T-cell (primary cell): ENCODE data around the gene PPM1A. TPM values are rescaled to one million over a fixed set of nuclear protein-coding genes. Genes with fewer than 3 reads are reported as not detected.
A peak's percentile ranks its signal among the peaks of the same experiment; 100 is the strongest.

Source experiments
- ATAC-seq, 4 experiments: fragments of 200-7000 bp in 3 of 4; fragments of 150-1000 bp in 1 of 4; cut with Tn5 transposase; replicated peaks in 1 of 4; 1 replicate in 3 of 4; 2 replicates in 1 of 4; pipeline ENCODE4 v1.10.0; 2021; ENCODE audit warnings: moderate library complexity in 3 of 4, mild to moderate bottlenecking in 2 of 4, moderate number of reproducible peaks in 1 of 4
- CTCF ChIA-PET, 2 donors: fragments of 300-600 bp; sonication (Branson Sonifier 250); formaldehyde crosslinking; loops; one replicate each; lab custom pipeline; 2022; ENCODE audit warnings: antibody characterized with exemption in 2 of 2; lab: Charles Lee
- POLR2A ChIA-PET, 2 donors: fragments of 300-600 bp; sonication (Branson Sonifier 250); formaldehyde crosslinking; loops; one replicate each; lab custom pipeline; 2022; ENCODE audit warnings: antibody characterized with exemption in 2 of 2; lab: Charles Lee
- DNase-seq, 35 experiments: peaks; one replicate each; pipeline versions ENCODE4 v3.0.0 to v3.0.0-alpha.2; 2013 to 2023
- H3K27ac ChIP-seq: one replicate; pipeline ENCODE4 v1.5.1; 2013; ENCODE audit warnings: low read length
- H3K27me3 ChIP-seq, 2 experiments: replicated peaks in 1 of 2; 1 replicate in 1 of 2; 2 replicates in 1 of 2; pipeline versions ENCODE4 v1.6.1 to v1.7.0; 2013; ENCODE audit warnings: low read length in 1 of 2, mixed read lengths in 1 of 2; ENCODE audit not compliant: control insufficient read depth in 2 of 2, insufficient read depth in 2 of 2; ENCODE audit errors: extremely low read depth in 1 of 2
- H3K36me3 ChIP-seq, 2 donors: 1 replicate in 1 of 2; 2 replicates in 1 of 2; pipeline versions ENCODE4 v1.6.1 to v1.7.0; 2013; ENCODE audit warnings: low read length in 1 of 2; ENCODE audit not compliant: control insufficient read depth in 2 of 2, insufficient read depth in 1 of 2; ENCODE audit errors: extremely low read depth in 1 of 2
- H3K4me1 ChIP-seq, 2 experiments: 1 replicate in 1 of 2; 2 replicates in 1 of 2; pipeline versions ENCODE4 v1.6.1 to v1.7.0; 2013; ENCODE audit warnings: low read length in 2 of 2, mixed read lengths in 1 of 2; ENCODE audit not compliant: insufficient read depth in 2 of 2, control insufficient read depth in 1 of 2; ENCODE audit errors: extremely low read depth in 1 of 2
- H3K4me3 ChIP-seq, 2 donors: 1 replicate in 1 of 2; 2 replicates in 1 of 2; pipeline versions ENCODE4 v1.5.1 to v1.7.0; 2013; ENCODE audit warnings: mild to moderate bottlenecking in 2 of 2, low read length in 1 of 2, moderate library complexity in 1 of 2; ENCODE audit not compliant: control insufficient read depth in 1 of 2; ENCODE audit errors: extremely low read depth in 1 of 2
- H3K9me3 ChIP-seq: 2 replicates; pipeline ENCODE4 v1.7.0; 2013
- H3K27ac Mint-ChIP-seq, 2 donors: one replicate each; pipeline ENCODE4 v1.8.0; 2020 to 2021; ENCODE audit warnings: mild to moderate bottlenecking in 2 of 2, mixed read lengths in 2 of 2
- H3K27me3 Mint-ChIP-seq, 2 donors: one replicate each; pipeline ENCODE4 v1.8.0; 2021 to 2022; ENCODE audit warnings: mixed read lengths in 2 of 2
- H3K36me3 Mint-ChIP-seq: one replicate; pipeline ENCODE4 v1.8.0; 2021; ENCODE audit warnings: mixed read lengths
- H3K4me1 Mint-ChIP-seq, 3 donors: one replicate each; pipeline ENCODE4 v1.8.0; 2020 to 2022; ENCODE audit warnings: mixed read lengths in 3 of 3, mild to moderate bottlenecking in 1 of 3
- H3K4me3 Mint-ChIP-seq, 3 donors: one replicate each; pipeline ENCODE4 v1.8.0; 2020 to 2022; ENCODE audit warnings: mild to moderate bottlenecking in 3 of 3, mixed read lengths in 3 of 3, moderate library complexity in 3 of 3
- H3K9me3 Mint-ChIP-seq, 3 donors: one replicate each; pipeline ENCODE4 v1.8.0; 2020 to 2022; ENCODE audit warnings: mixed read lengths in 3 of 3
- WGBS: methylation state at CpG from one replicate; pipeline ENCODE4 v1.1.5; 2013; ENCODE audit warnings: missing lambda C conversion rate; ENCODE audit not compliant: insufficient coverage; 5-methylcytosine and 5-hydroxymethylcytosine counted together
- total RNA-seq, 35 experiments: library from RNA in 6 of 35; stranded (reverse) in 6 of 35; fragments of 120-200 nt in 1 of 35; gene quantifications; one replicate each; pipeline versions ENCODE4 v1.2.1 to v1.2.4 and lab custom pipeline; 2013 to 2026

PPM1A gene
- total RNA-seq, 5 donors from 2014 or later (not counting 1 experiment from before 2014, with no cell fraction given), result 42.8 to 71.6 (median 46.1) TPM

GRCh38 chr14:60266021-60266937, 17.3 kb downstream of the PPM1A start:
- POLR2A ChIA-PET, result interaction anchor here (0.5 to 1.1 kb wide), 6 partner anchors 10 to 290 kb away, joined by 3 to 6 read pairs (median 4); partner anchors contain the start of gene PPM1A (in 1 of the 2)
- no peaks in the 10 kb centered on the region for H3K27me3 ChIP-seq
- H3K4me3 ChIP-seq, result no peak overlapping the region
- Mint-ChIP-seq H3K9me3 (peaks cover 0 to 7% (median 3%) of the 10 kb centered on the region in 3 donors), H3K36me3 (peaks cover 30% of the 10 kb centered on the region), H3K4me1 (peaks cover 38 to 50% (median 48%) of the 10 kb centered on the region in 3 donors), H3K27ac (no peak overlapping the region), H3K4me3 (no peak overlapping the region), H3K27me3 (no peaks in the 10 kb centered on the region)
- no peak overlapping the region for H3K27ac ChIP-seq
- WGBS, result no CpG with 5 or more reads among the region's 1 CpG
- H3K36me3 ChIP-seq, result no peaks in the 10 kb centered on the region
- H3K9me3 ChIP-seq, result peaks cover 4% of the 10 kb centered on the region
- CTCF ChIA-PET, result interaction anchor here (0.5 to 3.0 kb wide), 24 partner anchors 9 to 1098 kb away, joined by 3 to 18 read pairs (median 4); partner anchors contain the start of genes PPM1A (in 1 of the 2), SLC38A6 (in 1 of the 2) and TRMT5 (in 1 of the 2)
- H3K4me1 ChIP-seq, result peaks cover 0 to 3% of the 10 kb centered on the region in 2 experiments
- DNase-seq, result peak in 13 of 35 experiments; percentile 8 to 53 (median 19)
- peak; percentile 60 to 71 (median 63) for ATAC-seq

- no CpG with 5 or more reads among the region's 2 CpGs for WGBS
- no peak for ATAC-seq
- Mint-ChIP-seq H3K27ac (no peak overlapping the region), H3K4me1 (peaks cover 64 to 78% (median 66%) of the 10 kb centered on the region in 3 donors), H3K27me3 (no peaks in the 10 kb centered on the region), H3K36me3 (peaks cover 23% of the 10 kb centered on the region), H3K4me3 (no peak overlapping the region), H3K9me3 (no peaks in the 10 kb centered on the region)
- DNase-seq, result no peak
- H3K4me1 ChIP-seq, result peaks cover 13% of the 10 kb centered on the region in 2 experiments
- H3K27ac ChIP-seq, result no peak overlapping the region
- H3K27me3 ChIP-seq, result no peaks in the 10 kb centered on the region
- ChIA-PET CTCF (no interaction called here), POLR2A (interaction anchor here in 1 of 2 donors (1.2 kb wide), 1 partner anchor 29 kb away, joined by 4 read pairs; no protein-coding TSS in a partner anchor)
- H3K9me3 ChIP-seq, result no peaks in the 10 kb centered on the region
- H3K36me3 ChIP-seq, result no peaks in the 10 kb centered on the region
- no peak overlapping the region for H3K4me3 ChIP-seq
Measured at GRCh38 chr14:60272177-60272576, 23.2 kb downstream of the PPM1A start.

- Histone ChIP-seq H3K27me3 (no peaks in the 10 kb centered on the region), H3K4me1 (peaks cover 13% of the 10 kb centered on the region in 2 experiments), H3K36me3 (no peaks in the 10 kb centered on the region), H3K4me3 (no peak overlapping the region), H3K27ac (no peak overlapping the region), H3K9me3 (no peaks in the 10 kb centered on the region)
- no peaks in the 10 kb centered on the region for H3K9me3 Mint-ChIP-seq
- H3K4me3 Mint-ChIP-seq, result peak overlapping the region in 1 of 3 donors; percentile 27
- H3K27ac Mint-ChIP-seq, result no peak overlapping the region
- H3K27me3 Mint-ChIP-seq, result no peaks in the 10 kb centered on the region
- WGBS, result 96% methylated on average over 2 of the region's 2 CpGs
- H3K36me3 Mint-ChIP-seq, result peaks cover 23% of the 10 kb centered on the region
- CTCF ChIA-PET, result no interaction called here
- DNase-seq (no peak), ATAC-seq (no peak)
- H3K4me1 Mint-ChIP-seq, result peaks cover 72 to 74% (median 74%) of the 10 kb centered on the region in 3 donors
- POLR2A ChIA-PET, result interaction anchor here in 1 of 2 donors (0.6 kb wide), 1 partner anchor 25 kb away, joined by 7 read pairs; the partner anchor contains the start of gene PPM1A
Measured at GRCh38 chr14:60273956-60274355, 24.9 kb downstream of the PPM1A start.

- DNase-seq, result no peak
- peaks cover 13% of the 10 kb centered on the region in 2 experiments for H3K4me1 ChIP-seq
- peaks cover 20% of the 10 kb centered on the region for H3K36me3 Mint-ChIP-seq
- H3K27ac Mint-ChIP-seq, result no peak overlapping the region
- ChIA-PET POLR2A (interaction anchor here (0.6 to 1.0 kb wide), 5 partner anchors 21 to 62 kb away, joined by 3 to 7 read pairs (median 3); partner anchors contain the start of gene PPM1A (in 2 of the 2)), CTCF (interaction anchor here in 1 of 2 donors (0.7 to 2.1 kb wide), 3 partner anchors 8 to 314 kb away, joined by 3 to 7 read pairs (median 3); no protein-coding TSS in a partner anchor)
- no peaks in the 10 kb centered on the region for H3K27me3 Mint-ChIP-seq
- H3K9me3 ChIP-seq, result no peaks in the 10 kb centered on the region
- ATAC-seq, result no peak
- peaks cover 69 to 72% (median 71%) of the 10 kb centered on the region in 3 donors for H3K4me1 Mint-ChIP-seq
- H3K4me3 Mint-ChIP-seq, result no peak overlapping the region
- H3K36me3 ChIP-seq, result no peaks in the 10 kb centered on the region
- no peaks in the 10 kb centered on the region for H3K9me3 Mint-ChIP-seq
- H3K27ac ChIP-seq, result no peak overlapping the region
- H3K4me3 ChIP-seq, result no peak overlapping the region
- H3K27me3 ChIP-seq, result no peaks in the 10 kb centered on the region
Measured at GRCh38 chr14:60274448-60274847, 25.4 kb downstream of the PPM1A start.

- POLR2A ChIA-PET, result interaction anchor here in 1 of 2 donors (0.6 kb wide), 1 partner anchor 15 kb away, joined by 4 read pairs; no protein-coding TSS in a partner anchor
Measured at GRCh38 chr14:60275932-60276331, 26.9 kb downstream of the PPM1A start.

GRCh38 chr14:60276347-60276746, 27.3 kb downstream of the PPM1A start:
- Histone ChIP-seq H3K36me3 (no peaks in the 10 kb centered on the region), H3K4me3 (no peak overlapping the region), H3K27me3 (no peaks in the 10 kb centered on the region), H3K4me1 (peaks cover 9 to 13% of the 10 kb centered on the region in 2 experiments), H3K27ac (no peak overlapping the region), H3K9me3 (no peaks in the 10 kb centered on the region)
- no peaks in the 10 kb centered on the region for H3K9me3 Mint-ChIP-seq
- no peaks in the 10 kb centered on the region for H3K27me3 Mint-ChIP-seq
- no peak overlapping the region for H3K27ac Mint-ChIP-seq
- peaks cover 11% of the 10 kb centered on the region for H3K36me3 Mint-ChIP-seq
- H3K4me1 Mint-ChIP-seq, result peaks cover 69 to 73% (median 72%) of the 10 kb centered on the region in 3 donors
- DNase-seq, result no peak
- no peak overlapping the region for H3K4me3 Mint-ChIP-seq
- no peak for ATAC-seq
- no CpG with 5 or more reads among the region's 2 CpGs for WGBS
- CTCF ChIA-PET, result interaction anchor here (0.7 to 2.1 kb wide), 4 partner anchors 10 to 1265 kb away, joined by 3 to 7 read pairs (median 5); partner anchors contain the start of gene PPM1A (in 1 of the 2)
- POLR2A ChIA-PET, result interaction anchor here in 1 of 2 donors (0.6 kb wide), 1 partner anchor 15 kb away, joined by 4 read pairs; no protein-coding TSS in a partner anchor

More at GRCh38 chr14:60275932-60276331, 26.9 kb downstream of the PPM1A start:
- no peak overlapping the region for H3K27ac ChIP-seq
- DNase-seq (no peak), ATAC-seq (no peak)
- H3K4me1 ChIP-seq, result peaks cover 12 to 13% of the 10 kb centered on the region in 2 experiments
- Mint-ChIP-seq H3K27me3 (no peaks in the 10 kb centered on the region), H3K4me1 (peaks cover 72 to 74% (median 72%) of the 10 kb centered on the region in 3 donors), H3K9me3 (no peaks in the 10 kb centered on the region), H3K4me3 (no peak overlapping the region), H3K27ac (no peak overlapping the region), H3K36me3 (peaks cover 14% of the 10 kb centered on the region)
- H3K4me3 ChIP-seq, result no peak overlapping the region
- no peaks in the 10 kb centered on the region for H3K9me3 ChIP-seq
- no peaks in the 10 kb centered on the region for H3K36me3 ChIP-seq
- H3K27me3 ChIP-seq, result no peaks in the 10 kb centered on the region
- 100% methylated on average over 1 of the region's 4 CpGs for WGBS
- CTCF ChIA-PET, result interaction anchor here (0.6 to 2.1 kb wide), 8 partner anchors 10 to 1264 kb away, joined by 3 to 8 read pairs (median 4); partner anchors contain the start of gene PPM1A (in 2 of the 2)
